ENCODE data around the gene THUMPD3. TPM values are rescaled to one million over a fixed set of nuclear protein-coding genes. Genes with fewer than 3 reads are reported as not detected.

Gene THUMPD3
- total RNA-seq, 4 donors from 2014 or later, result 17.2 to 30.0 (median 20.2) TPM

GRCh38 chr3:9406856-9407626, 44.2 kb downstream of the THUMPD3 start:
- TF ChIP-seq, protein P1, sequence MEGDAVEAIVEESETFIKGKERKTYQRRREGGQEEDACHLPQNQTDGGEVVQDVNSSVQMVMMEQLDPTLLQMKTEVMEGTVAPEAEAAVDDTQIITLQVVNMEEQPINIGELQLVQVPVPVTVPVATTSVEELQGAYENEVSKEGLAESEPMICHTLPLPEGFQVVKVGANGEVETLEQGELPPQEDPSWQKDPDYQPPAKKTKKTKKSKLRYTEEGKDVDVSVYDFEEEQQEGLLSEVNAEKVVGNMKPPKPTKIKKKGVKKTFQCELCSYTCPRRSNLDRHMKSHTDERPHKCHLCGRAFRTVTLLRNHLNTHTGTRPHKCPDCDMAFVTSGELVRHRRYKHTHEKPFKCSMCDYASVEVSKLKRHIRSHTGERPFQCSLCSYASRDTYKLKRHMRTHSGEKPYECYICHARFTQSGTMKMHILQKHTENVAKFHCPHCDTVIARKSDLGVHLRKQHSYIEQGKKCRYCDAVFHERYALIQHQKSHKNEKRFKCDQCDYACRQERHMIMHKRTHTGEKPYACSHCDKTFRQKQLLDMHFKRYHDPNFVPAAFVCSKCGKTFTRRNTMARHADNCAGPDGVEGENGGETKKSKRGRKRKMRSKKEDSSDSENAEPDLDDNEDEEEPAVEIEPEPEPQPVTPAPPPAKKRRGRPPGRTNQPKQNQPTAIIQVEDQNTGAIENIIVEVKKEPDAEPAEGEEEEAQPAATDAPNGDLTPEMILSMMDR (IDR thresholded peaks at IDR 0.05), result no peak
- ATAC-seq (ENCODE audit: low FRiP score), result no peak
- DNase-seq (ENCODE audit: low spot score), result no peak

DNA sequence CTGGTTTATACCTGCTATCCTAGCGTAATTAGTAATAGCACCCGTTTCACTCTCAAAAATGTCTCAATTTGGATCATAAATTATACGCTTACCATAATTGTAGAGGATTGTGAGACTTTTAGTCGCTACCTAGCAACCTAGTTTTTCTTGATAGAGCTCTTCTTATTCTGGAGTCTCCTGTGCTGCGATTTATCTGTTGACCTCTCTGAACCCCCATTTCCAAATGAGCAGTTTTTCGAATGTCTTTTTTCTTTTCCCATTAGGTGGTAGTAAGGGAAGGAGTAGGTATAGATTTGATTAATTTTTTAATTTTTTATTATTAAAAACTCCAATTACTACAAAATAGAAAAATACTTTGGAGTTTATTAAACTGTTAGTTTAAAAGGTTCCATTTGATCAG, 45.2 kb downstream of the THUMPD3 start:
- DNase-seq (ENCODE audit: low spot score), result no peak
- TF ChIP-seq, protein P1 (IDR thresholded peaks at IDR 0.05), result no peak
- no peak for ATAC-seq (ENCODE audit: low FRiP score)

DNA sequence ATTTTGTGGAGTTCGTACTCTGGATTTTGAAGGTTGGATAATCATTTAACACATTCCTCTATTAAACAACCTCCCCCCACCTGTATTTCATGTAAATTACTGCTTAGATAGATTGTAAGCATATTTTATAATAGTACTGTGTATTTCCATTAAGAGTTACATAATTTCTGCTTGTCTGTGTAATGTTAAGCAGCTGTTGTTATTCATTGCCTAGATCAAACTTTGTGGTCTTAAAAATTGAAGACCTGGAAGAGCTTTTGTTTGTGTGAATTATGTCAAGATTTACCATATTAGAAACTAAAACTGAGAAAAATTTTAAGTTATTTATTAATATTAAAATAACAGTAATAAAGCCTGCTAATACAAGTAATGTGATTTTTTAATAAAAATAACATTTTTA, 45.7 kb downstream of the THUMPD3 start:
- TF ChIP-seq, protein P1 (IDR thresholded peaks at IDR 0.05), result no peak
- ATAC-seq (ENCODE audit: low FRiP score) (no peak), DNase-seq (ENCODE audit: low spot score) (no peak)

GRCh38 chr3:9409981-9410854, 47.4 kb downstream of the THUMPD3 start:
- DNase-seq (ENCODE audit: low spot score), result no peak
- ATAC-seq (ENCODE audit: low FRiP score), result no peak
- TF ChIP-seq, protein P1 (IDR thresholded peaks at IDR 0.05), result no peak

DNA sequence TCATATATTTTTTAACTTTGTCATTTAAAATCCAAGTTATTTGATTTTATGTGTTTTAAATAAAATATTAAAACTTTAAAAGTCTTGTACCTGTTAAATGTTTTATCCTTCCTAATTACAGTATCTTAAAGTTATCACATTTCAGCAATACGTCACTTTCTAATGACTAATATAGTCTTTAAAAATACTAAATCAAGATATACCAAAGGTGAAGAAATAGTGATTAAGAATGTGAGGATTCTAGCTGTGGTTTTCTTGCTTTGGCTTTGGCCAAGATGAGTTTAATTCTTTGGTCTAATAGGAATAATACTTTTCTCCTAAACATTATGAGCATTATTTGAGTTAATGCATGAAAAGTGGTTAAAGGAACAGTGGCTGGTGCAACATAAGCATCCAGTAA, 48.4 kb downstream of the THUMPD3 start:
- ATAC-seq (ENCODE audit: low FRiP score) (no peak), DNase-seq (ENCODE audit: low spot score) (no peak)
- TF ChIP-seq, protein P1 (IDR thresholded peaks at IDR 0.05), result no peak

DNA sequence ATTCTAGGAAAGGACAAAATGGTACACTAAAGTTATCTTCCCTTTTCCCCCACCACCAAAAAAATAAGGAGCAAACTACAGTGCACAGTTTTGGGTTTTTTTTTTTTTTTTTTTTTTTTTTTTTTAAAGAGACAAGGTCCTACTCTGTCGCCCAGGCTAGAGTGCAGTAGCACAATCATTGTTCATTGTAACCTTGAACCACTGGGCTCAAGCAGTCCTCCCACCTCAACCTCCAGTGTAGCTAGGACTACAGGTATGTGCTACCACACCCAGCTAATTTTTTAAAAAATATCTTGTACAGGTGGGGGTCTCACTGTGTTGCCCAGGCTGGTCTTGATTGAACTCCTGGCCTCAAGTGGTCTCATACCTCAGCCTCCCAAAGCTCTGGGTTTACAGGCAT, 49.4 kb downstream of the THUMPD3 start:
- DNase-seq (ENCODE audit: low spot score) (no peak), ATAC-seq (ENCODE audit: low FRiP score) (no peak)
- TF ChIP-seq, protein P1 (IDR thresholded peaks at IDR 0.05), result no peak

Measured in omental fat pad (tissue), 4 donors.